Measurements from ENCODE around the gene CMTM4. TPM values are rescaled to one million over a fixed set of nuclear protein-coding genes. Genes with fewer than 3 reads are reported as not detected.

Gene CMTM4
- 31.7 and 32.5 TPM in 2 replicates for total RNA-seq
- long read RNA-seq, full-length matches to known transcripts: 10 of 11 reads
- long read RNA-seq, partial matches to known transcripts: 0 of 11 reads
- long read RNA-seq, other reads (novel, unspliced or antisense): 1 of 11 reads

DNA sequence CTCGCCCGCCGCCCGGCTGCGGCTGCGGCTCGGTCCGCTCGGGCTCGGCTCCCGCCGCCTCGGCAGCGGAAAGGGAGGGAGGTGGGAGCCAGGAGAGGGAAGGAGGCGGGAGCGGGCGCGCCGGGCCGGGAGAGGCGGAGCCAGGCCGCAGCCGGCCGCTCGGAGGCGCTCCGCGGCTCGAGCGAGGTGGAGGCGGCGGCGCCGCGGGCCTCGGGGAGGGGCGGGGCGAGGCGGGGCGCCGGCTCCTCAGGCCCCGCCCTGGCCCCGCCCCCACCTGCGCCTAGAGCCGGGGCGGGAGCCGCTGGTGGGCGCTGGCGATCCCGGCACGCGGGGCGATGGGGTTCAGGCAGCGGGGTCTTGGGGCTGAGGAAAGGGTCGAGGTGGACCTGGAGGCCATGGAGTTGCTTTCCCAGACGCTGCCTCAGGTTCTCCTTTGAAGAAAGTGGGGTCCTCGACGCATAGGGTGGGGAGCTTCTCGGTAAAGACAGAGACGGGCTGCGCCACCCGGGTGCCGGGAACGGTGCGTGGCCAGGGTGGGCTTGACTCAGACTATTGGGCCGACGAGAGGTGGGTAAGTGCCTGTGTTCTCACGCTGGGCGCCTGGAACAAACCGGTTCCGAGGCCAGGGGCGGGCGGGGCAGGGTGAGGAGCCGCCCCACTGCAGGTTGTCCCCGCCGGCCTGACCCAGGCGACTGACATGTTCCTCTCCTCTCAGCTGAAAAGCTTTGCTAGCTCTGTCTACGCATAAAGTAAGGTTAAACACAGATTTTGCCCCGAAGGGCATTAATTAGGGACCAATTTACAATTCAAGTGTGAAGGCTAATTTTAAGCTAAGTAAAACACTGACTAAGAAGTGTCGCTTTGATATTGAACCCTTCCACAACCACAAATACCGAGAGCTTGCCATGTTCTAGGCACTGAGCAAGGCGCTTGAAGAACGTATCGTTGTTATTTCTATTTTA is at the start of gene CMTM4:
TSS of gene CMTM4 (minus strand) at position 75 of the 962 bp plus-strand sequence. CDS start 218 bp downstream, outside the sequence.
- Mint-ChIP-seq H3K4me3 (peak within 1 kb of the TSS; percentile 87), H3K4me1 (peaks cover 16% of the 10 kb centered on the region), H3K27ac (ENCODE audit: unreplicated experiment) (no peak within 1 kb of the TSS), H3K9me3 (no peaks in the 10 kb centered on the region), H3K27me3 (ENCODE audit: low read depth) (peaks cover 42% of the 10 kb centered on the region), H3K36me3 (ENCODE audit: low read depth) (no peaks in the 10 kb centered on the region)
- TF ChIP-seq, protein P1, sequence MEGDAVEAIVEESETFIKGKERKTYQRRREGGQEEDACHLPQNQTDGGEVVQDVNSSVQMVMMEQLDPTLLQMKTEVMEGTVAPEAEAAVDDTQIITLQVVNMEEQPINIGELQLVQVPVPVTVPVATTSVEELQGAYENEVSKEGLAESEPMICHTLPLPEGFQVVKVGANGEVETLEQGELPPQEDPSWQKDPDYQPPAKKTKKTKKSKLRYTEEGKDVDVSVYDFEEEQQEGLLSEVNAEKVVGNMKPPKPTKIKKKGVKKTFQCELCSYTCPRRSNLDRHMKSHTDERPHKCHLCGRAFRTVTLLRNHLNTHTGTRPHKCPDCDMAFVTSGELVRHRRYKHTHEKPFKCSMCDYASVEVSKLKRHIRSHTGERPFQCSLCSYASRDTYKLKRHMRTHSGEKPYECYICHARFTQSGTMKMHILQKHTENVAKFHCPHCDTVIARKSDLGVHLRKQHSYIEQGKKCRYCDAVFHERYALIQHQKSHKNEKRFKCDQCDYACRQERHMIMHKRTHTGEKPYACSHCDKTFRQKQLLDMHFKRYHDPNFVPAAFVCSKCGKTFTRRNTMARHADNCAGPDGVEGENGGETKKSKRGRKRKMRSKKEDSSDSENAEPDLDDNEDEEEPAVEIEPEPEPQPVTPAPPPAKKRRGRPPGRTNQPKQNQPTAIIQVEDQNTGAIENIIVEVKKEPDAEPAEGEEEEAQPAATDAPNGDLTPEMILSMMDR (conservative IDR thresholded peaks at IDR 0.05): peak; percentile 44
- peak; percentile 67 for DNase-seq (ENCODE audit: low read depth, low spot score)

DNA sequence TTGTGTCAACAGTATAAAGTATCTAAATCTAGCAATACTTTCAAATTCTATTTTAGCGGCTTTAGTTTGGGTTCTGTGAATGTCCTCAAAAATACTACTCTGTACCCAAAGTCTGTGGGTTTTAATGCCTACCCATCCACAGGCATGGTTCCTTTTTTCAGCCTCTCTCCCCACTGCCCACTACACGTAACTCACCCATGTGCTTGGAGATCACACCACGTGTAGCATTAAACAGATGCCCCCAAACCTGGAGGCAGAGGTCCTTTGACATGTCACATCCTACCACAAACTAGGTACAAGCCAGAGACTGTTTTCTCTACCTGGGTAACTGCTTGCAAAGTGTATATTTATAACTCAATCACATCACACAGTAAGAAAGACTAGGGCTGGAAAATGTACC is 49.5 kb upstream of the CMTM4 start:
- Mint-ChIP-seq H3K4me3 (no peak overlapping the region), H3K27me3 (ENCODE audit: low read depth) (no peaks in the 10 kb centered on the region), H3K27ac (ENCODE audit: unreplicated experiment) (no peak overlapping the region), H3K36me3 (ENCODE audit: low read depth) (peaks cover 9% of the 10 kb centered on the region), H3K4me1 (peaks cover 40% of the 10 kb centered on the region), H3K9me3 (no peaks in the 10 kb centered on the region)
- TF ChIP-seq, protein P1 (conservative IDR thresholded peaks at IDR 0.05): no peak
- DNase-seq (ENCODE audit: low read depth, low spot score): no peak

DNA sequence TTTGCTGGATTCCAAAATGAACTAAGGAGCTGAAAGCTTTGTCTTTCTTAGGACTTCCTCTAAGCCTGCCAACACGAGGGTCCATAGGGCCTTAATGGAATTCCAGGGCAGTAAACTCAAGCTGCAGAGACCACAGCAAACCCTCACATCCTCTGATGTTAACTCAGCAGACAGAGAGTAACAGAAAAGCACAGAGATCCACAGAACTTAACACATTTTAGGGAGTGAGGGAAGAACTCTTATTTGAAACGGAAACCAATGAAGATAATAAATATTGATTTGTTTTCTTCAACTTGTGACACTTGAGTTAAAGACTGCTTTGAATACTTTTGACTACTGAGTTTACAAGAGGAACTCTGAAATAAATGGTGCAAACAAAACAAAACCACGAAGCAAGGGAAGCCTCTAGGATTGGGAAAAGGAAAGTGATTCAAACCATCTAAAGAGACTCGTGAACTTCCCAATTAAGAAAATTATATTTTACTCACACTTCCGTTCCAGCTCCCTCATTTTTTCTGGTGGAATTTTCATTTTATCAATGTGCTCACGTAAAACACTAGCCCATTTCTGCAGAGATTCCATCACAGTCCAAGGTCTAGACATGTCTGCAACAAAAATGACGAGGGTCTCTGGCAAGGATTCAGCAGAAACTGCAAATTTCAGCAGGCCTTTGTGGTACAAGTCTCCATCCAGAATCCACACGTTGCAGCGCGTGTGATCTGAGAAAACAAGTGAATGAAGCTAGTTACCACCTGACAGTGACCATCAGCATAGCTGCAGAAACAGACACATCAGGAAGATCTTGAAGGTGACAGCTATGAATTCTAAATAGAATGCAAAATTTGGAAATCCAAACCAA is 45.6 kb upstream of the CMTM4 start:
- DNase-seq (ENCODE audit: low read depth, low spot score): no peak
- TF ChIP-seq, protein P1 (conservative IDR thresholded peaks at IDR 0.05): no peak
- Mint-ChIP-seq H3K36me3 (ENCODE audit: low read depth) (peaks cover 11% of the 10 kb centered on the region), H3K9me3 (no peaks in the 10 kb centered on the region), H3K27ac (ENCODE audit: unreplicated experiment) (peak overlapping the region; percentile 89), H3K4me3 (peak overlapping the region; percentile 26), H3K4me1 (peaks cover 31% of the 10 kb centered on the region), H3K27me3 (ENCODE audit: low read depth) (no peaks in the 10 kb centered on the region)

DNA sequence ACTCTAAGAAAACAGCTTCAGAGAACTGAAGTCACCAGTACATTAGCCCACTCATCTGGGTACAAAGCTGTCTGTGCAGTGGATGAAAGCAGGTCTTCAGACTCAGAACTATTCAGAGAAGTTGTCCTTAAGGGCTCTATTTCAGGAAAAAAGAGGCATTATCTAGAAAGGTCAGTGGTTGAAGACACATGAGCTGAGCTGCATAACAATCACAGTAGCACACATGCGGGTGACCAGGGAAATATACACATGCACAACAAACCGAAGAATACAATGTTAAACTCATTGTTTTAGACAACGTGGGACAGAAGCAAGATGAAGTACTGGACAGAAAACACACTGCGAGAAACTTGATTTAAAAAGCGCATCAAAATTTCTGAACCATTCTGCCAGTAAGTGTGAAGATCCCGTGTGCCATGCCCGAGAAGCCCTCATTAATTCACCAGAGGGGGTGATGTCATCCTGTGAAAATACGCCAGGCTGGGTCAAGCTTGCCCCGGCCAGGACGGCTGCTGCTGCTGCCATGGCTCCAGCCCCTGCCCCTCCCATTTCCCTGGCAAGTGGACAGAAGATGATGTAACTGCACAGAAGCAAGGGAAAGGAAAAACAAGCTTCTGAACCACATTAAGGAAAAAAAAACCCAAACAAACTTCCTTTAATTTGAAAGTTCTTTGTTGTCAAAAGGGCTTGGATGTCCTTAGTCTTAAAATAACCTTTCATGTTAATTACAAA is 44.8 kb upstream of the CMTM4 start:
- peak; percentile 50 for DNase-seq (ENCODE audit: low read depth, low spot score)
- H3K27me3 Mint-ChIP-seq (ENCODE audit: low read depth): no peaks in the 10 kb centered on the region
- no peak overlapping the region for H3K4me3 Mint-ChIP-seq
- no peaks in the 10 kb centered on the region for H3K9me3 Mint-ChIP-seq
- TF ChIP-seq, protein P1 (conservative IDR thresholded peaks at IDR 0.05): no peak
- H3K27ac Mint-ChIP-seq (ENCODE audit: unreplicated experiment): peak overlapping the region; percentile 87
- H3K4me1 Mint-ChIP-seq: peaks cover 31% of the 10 kb centered on the region
- H3K36me3 Mint-ChIP-seq (ENCODE audit: low read depth): peaks cover 11% of the 10 kb centered on the region

DNA sequence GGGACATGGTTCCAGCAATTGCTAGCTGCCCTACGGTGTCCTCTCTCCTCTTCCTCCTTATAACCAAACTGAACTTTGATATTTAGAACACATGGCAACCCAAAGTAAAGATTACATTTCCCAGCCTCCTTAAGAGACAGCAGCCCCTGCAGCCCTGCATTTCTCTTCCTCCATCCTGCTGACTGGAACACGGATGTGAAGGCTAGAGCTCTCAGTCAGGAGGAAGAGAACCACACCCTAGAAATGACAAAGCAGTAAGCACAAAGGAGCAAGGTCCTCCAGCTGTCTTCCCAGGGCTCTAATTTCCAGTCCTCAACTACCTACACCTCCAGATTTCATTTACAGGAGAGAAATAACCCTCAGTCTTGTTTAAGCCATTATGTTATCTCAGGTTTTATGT is 44.0 kb upstream of the CMTM4 start:
- Mint-ChIP-seq H3K27ac (ENCODE audit: unreplicated experiment) (peak overlapping the region; percentile 69), H3K9me3 (no peaks in the 10 kb centered on the region), H3K4me1 (peaks cover 31% of the 10 kb centered on the region), H3K27me3 (ENCODE audit: low read depth) (no peaks in the 10 kb centered on the region), H3K4me3 (peak overlapping the region; percentile 51), H3K36me3 (ENCODE audit: low read depth) (peaks cover 14% of the 10 kb centered on the region)
- no peak for DNase-seq (ENCODE audit: low read depth, low spot score)
- TF ChIP-seq, protein P1 (conservative IDR thresholded peaks at IDR 0.05): no peak

Data from neural crest cell (in vitro differentiated cells).